Fibroblast of skin of left quadriceps (primary cell): ENCODE data around the gene MAPT.
"Not testable (repeated sequence)": the region's sequence is repeated elsewhere in the genome, so short reads cannot be mapped to it uniquely, and the experiment has no call there.

ENCODE experiments used
- DNase-seq, 2 experiments: peaks; one replicate each; pipeline ENCODE4 v3.0.0-alpha.2; 2013; ENCODE audit warnings: low read depth in 2 of 2

The MAPT gene

GRCh38 chr17:45862127-45862526 is 32.2 kb upstream of the MAPT start:
- not testable (repeated sequence) for DNase-seq

GRCh38 chr17:45863857-45864654 is 30.3 kb upstream of the MAPT start:
- no peak for DNase-seq

- DNase-seq, result no peak
Observed at GRCh38 chr17:45867171-45867570, 27.2 kb upstream of the MAPT start.

- DNase-seq, result no peak
Observed at GRCh38 chr17:45867702-45868101, 26.7 kb upstream of the MAPT start.

GRCh38 chr17:45868276-45868675 is 26.1 kb upstream of the MAPT start:
- no peak for DNase-seq

- no peak for DNase-seq
Observed at GRCh38 chr17:45869676-45870341, 24.5 kb upstream of the MAPT start.

GRCh38 chr17:45870342-45870974 is 23.9 kb upstream of the MAPT start:
- no peak for DNase-seq

GRCh38 chr17:45871718-45872117 is 22.6 kb upstream of the MAPT start:
- DNase-seq, result no peak

- no peak for DNase-seq
Observed at GRCh38 chr17:45873728-45874127, 20.6 kb upstream of the MAPT start.

- DNase-seq, result no peak
Observed at GRCh38 chr17:45874151-45874550, 20.2 kb upstream of the MAPT start.

- no peak for DNase-seq
Observed at GRCh38 chr17:45876539-45876938, 17.8 kb upstream of the MAPT start.

- no peak for DNase-seq
Observed at GRCh38 chr17:45877467-45877866, 16.9 kb upstream of the MAPT start.

- DNase-seq, result no peak
Observed at GRCh38 chr17:45883063-45883462, 11.3 kb upstream of the MAPT start.

- DNase-seq, result no peak
Observed at GRCh38 chr17:45886852-45887251, 7.5 kb upstream of the MAPT start.

GRCh38 chr17:45888392-45888791 is 6.0 kb upstream of the MAPT start:
- DNase-seq, result no peak

GRCh38 chr17:45889579-45889978 is 4.8 kb upstream of the MAPT start:
- DNase-seq, result no peak

GRCh38 chr17:45893725-45894021 is 681 bp upstream of the MAPT start:
- DNase-seq, result no peak

- DNase-seq, result no peak
Observed at GRCh38 chr17:45895304-45895968, 1.1 kb downstream of the MAPT start.

- DNase-seq, result no peak
Observed at GRCh38 chr17:45895969-45896785, 1.8 kb downstream of the MAPT start.

- no peak for DNase-seq
Observed at GRCh38 chr17:45896803-45897693, 2.7 kb downstream of the MAPT start.

- no peak for DNase-seq
Observed at GRCh38 chr17:45900136-45900535, 5.8 kb downstream of the MAPT start.
